IMR-90 (cell line): Measurements from ENCODE around the gene ISX. TPM values are rescaled to one million over a fixed set of nuclear protein-coding genes. Genes with fewer than 3 reads are reported as not detected.

ENCODE experiments used
- ATAC-seq: fragments of 200-7000 bp; cut with Tn5 transposase; 2 replicates; pipeline ENCODE4 v1.9.1; 2020; ENCODE audit warnings: low read depth, mild to moderate bottlenecking, moderate library complexity
- BruUV-seq: library from RNA; stranded (reverse); fragments of 400-500 nt; replicated peaks from 2 replicates; lab custom pipeline; 2021; lab: Mats Ljungman, UMichigan
- CTCF ChIA-PET: fragments of 300-600 bp; formaldehyde crosslinking; extraction: SDS; loops from one replicate; lab custom pipeline; 2021; ENCODE audit warnings: antibody characterized with exemption; lab: Yijun Ruan, JAX
- POLR2A ChIA-PET: fragments of 300-600 bp; sonication (Branson Sonifier 250); formaldehyde crosslinking; loops from one replicate; lab custom pipeline; 2022; ENCODE audit warnings: antibody characterized with exemption; ENCODE audit not compliant: unreplicated experiment; lab: Charles Lee
- DNase-seq: peaks from one replicate; pipeline ENCODE4 v3.0.0; 2013
- H2AFZ ChIP-seq: replicated peaks from 2 replicates; pipeline ENCODE3; 2013; ENCODE audit warnings: low read length, mild to moderate bottlenecking; ENCODE audit not compliant: poor library complexity
- H2AK5ac ChIP-seq: 2 replicates; pipeline ENCODE4 v1.6.1; 2013; ENCODE audit warnings: low read depth, low read length, inconsistent platforms
- H2AK9ac ChIP-seq: replicated peaks from 2 replicates; pipeline ENCODE3; 2013; ENCODE audit warnings: mild to moderate bottlenecking, low read depth, low read length, moderate library complexity; ENCODE audit not compliant: poor library complexity
- H2BK120ac ChIP-seq: 2 replicates; pipeline ENCODE4 v1.6.1; 2013; ENCODE audit warnings: low read depth, low read length, inconsistent platforms
- H2BK15ac ChIP-seq: 3 replicates; pipeline ENCODE4 v1.6.1; 2013; ENCODE audit warnings: low read depth, low read length, inconsistent platforms
- H2BK20ac ChIP-seq: 2 replicates; pipeline ENCODE4 v1.6.1; 2013; ENCODE audit warnings: low read depth, mild to moderate bottlenecking, inconsistent platforms, low read length, moderate library complexity
- H2BK5ac ChIP-seq: 2 replicates; pipeline ENCODE4 v1.6.1; 2013; ENCODE audit warnings: mild to moderate bottlenecking, low read depth, low read length, inconsistent platforms; ENCODE audit not compliant: poor library complexity, severe bottlenecking
- H3K14ac ChIP-seq: replicated peaks from 2 replicates; pipeline ENCODE4 v1.6.1; 2013; ENCODE audit warnings: low read depth, low read length, inconsistent platforms
- H3K18ac ChIP-seq: 2 replicates; pipeline ENCODE4 v1.6.1; 2013; ENCODE audit warnings: low read depth, low read length, control low read depth
- H3K23ac ChIP-seq: 2 replicates; pipeline ENCODE4 v1.6.1; 2013; ENCODE audit warnings: low read depth, low read length, inconsistent platforms
- H3K27ac ChIP-seq: 2 replicates; pipeline ENCODE4 v1.5.1; 2013; ENCODE audit warnings: mild to moderate bottlenecking, control low read depth, low read length; ENCODE audit not compliant: insufficient read depth
- H3K27me3 ChIP-seq: 2 replicates; pipeline ENCODE4 v1.6.1; 2013; ENCODE audit warnings: low read length; ENCODE audit not compliant: control insufficient read depth, insufficient read depth
- H3K36me3 ChIP-seq: 2 replicates; pipeline ENCODE4 v1.6.1; 2013; ENCODE audit warnings: low read length, mixed read lengths; ENCODE audit not compliant: control insufficient read depth, insufficient read depth
- H3K4ac ChIP-seq: 2 replicates; pipeline ENCODE4 v1.6.1; 2013; ENCODE audit warnings: low read depth, low read length, inconsistent platforms
- H3K4me1 ChIP-seq: 2 replicates; pipeline ENCODE4 v1.6.1; 2013; ENCODE audit warnings: low read length, mixed read lengths; ENCODE audit not compliant: control insufficient read depth, insufficient read depth
- H3K4me2 ChIP-seq: 2 replicates; pipeline ENCODE4 v1.6.1; 2013; ENCODE audit warnings: low read depth, mild to moderate bottlenecking, control low read depth, low read length, moderate library complexity
- H3K4me3 ChIP-seq: 2 replicates; pipeline ENCODE4 v1.5.1; 2013; ENCODE audit warnings: low read depth, mild to moderate bottlenecking, control low read depth, low read length, moderate library complexity; ENCODE audit not compliant: insufficient read depth
- H3K56ac ChIP-seq: 2 replicates; pipeline ENCODE4 v1.6.1; 2013; ENCODE audit warnings: low read length, inconsistent platforms; ENCODE audit not compliant: insufficient read depth; ENCODE audit errors: extremely low read depth
- H3K79me1 ChIP-seq, 2 experiments: 2 replicates each; pipeline ENCODE4 v1.6.1; 2013; ENCODE audit warnings: low read length in 2 of 2, inconsistent platforms in 1 of 2, low read depth in 1 of 2
- H3K9ac ChIP-seq: 2 replicates; pipeline ENCODE4 v1.6.1; 2013; ENCODE audit warnings: low read depth, low read length, control low read depth
- H3K9me1 ChIP-seq: 2 replicates; pipeline ENCODE4 v1.6.1; 2013; ENCODE audit warnings: low read length, inconsistent platforms; ENCODE audit not compliant: insufficient read depth
- H3K9me3 ChIP-seq: 2 replicates; pipeline ENCODE4 v1.6.1; 2013; ENCODE audit warnings: low read length; ENCODE audit not compliant: control insufficient read depth, insufficient read depth
- H4K20me1 ChIP-seq: 2 replicates; pipeline ENCODE4 v1.6.1; 2013; ENCODE audit warnings: low read length, inconsistent platforms; ENCODE audit not compliant: insufficient read depth
- H4K5ac ChIP-seq: 2 replicates; pipeline ENCODE4 v1.6.1; 2013; ENCODE audit warnings: mild to moderate bottlenecking, low read depth, low read length, control low read depth
- H4K8ac ChIP-seq, 2 experiments: 2 replicates each; pipeline ENCODE4 v1.6.1; 2013; ENCODE audit warnings: low read depth in 2 of 2, low read length in 2 of 2, control low read depth in 1 of 2, inconsistent platforms in 1 of 2
- H4K91ac ChIP-seq: 2 replicates; pipeline ENCODE4 v1.6.1; 2013; ENCODE audit warnings: low read depth, low read length, inconsistent platforms; ENCODE audit not compliant: insufficient read depth
- BHLHE40 ChIP-seq: fragments of 150-350 bp; IDR thresholded peaks from 2 replicates; pipeline ENCODE4 v1.6.1; 2016; ENCODE audit warnings: mild to moderate bottlenecking, low read depth, low read length
- CHD1 ChIP-seq: IDR thresholded peaks from 2 replicates; pipeline ENCODE4 v1.6.1; 2012; ENCODE audit warnings: low read depth, low read length, improper control_type of control experiment
- CTCF ChIP-seq: conservative IDR thresholded peaks from 2 replicates; pipeline ENCODE4 v1.5.1; 2012; ENCODE audit warnings: mild to moderate bottlenecking, low read depth, low read length, improper control_type of control experiment
- ELK1 ChIP-seq: fragments of 150-350 bp; IDR thresholded peaks from 2 replicates; pipeline ENCODE4 v1.6.1; 2016; ENCODE audit warnings: low read depth, mild to moderate bottlenecking, low read length, moderate library complexity, borderline replicate concordance
- FOS ChIP-seq: fragments of 150-350 bp; IDR thresholded peaks from 2 replicates; pipeline ENCODE4 v1.6.1; 2016; ENCODE audit warnings: low read depth, low read length
- MAFK ChIP-seq: IDR thresholded peaks from 2 replicates; pipeline ENCODE4 v1.6.1; 2012; ENCODE audit warnings: low read depth, low read length, improper control_type of control experiment
- MAZ ChIP-seq: IDR thresholded peaks from 2 replicates; pipeline ENCODE4 v1.6.1; 2012; ENCODE audit warnings: low read depth, mild to moderate bottlenecking, low read length, improper control_type of control experiment, moderate library complexity, borderline replicate concordance
- NFE2L2 ChIP-seq: fragments of 150-350 bp; IDR thresholded peaks from 2 replicates; pipeline ENCODE4 v1.6.1; 2016; ENCODE audit warnings: low read depth, mild to moderate bottlenecking, low read length
- RAD21 ChIP-seq: IDR thresholded peaks from 2 replicates; pipeline ENCODE4 v1.6.1; 2012; ENCODE audit warnings: low read length, improper control_type of control experiment
- RCOR1 ChIP-seq: IDR thresholded peaks from 2 replicates; pipeline ENCODE4 v1.6.1; 2012; ENCODE audit warnings: mild to moderate bottlenecking, low read length, improper control_type of control experiment; ENCODE audit not compliant: insufficient replicate concordance
- WGBS, 2 experiments: methylation state at CpG; one replicate each; pipeline versions ENCODE4 v1.1.5 to v1.1.7; 2013; ENCODE audit warnings: missing lambda C conversion rate in 2 of 2; ENCODE audit not compliant: insufficient read length in 1 of 2; ENCODE audit errors: extremely low coverage in 2 of 2; 5-methylcytosine and 5-hydroxymethylcytosine counted together
- dilution Hi-C: fragments of 300-500 bp; cut with HindIII; formaldehyde crosslinking; loops from one replicate; pipeline ENCODE4 v1.14.3; 2018; ENCODE audit warnings: low sequenced_read_pairs; ENCODE audit not compliant: unreplicated experiment
- in situ Hi-C: fragments of 300-500 bp; cut with MboI; formaldehyde crosslinking; loops from 3 replicates; pipeline ENCODE4 v1.14.3; 2019; ENCODE audit warnings: low sequenced_read_pairs, inconsistent platforms, mixed read lengths
- intact Hi-C: fragments of 100-400 bp; cut with micrococcal nuclease; formaldehyde crosslinking; loops from 2 replicates; pipeline ENCODE4 v1.10.0; 2022
- polyA plus RNA-seq, 3 experiments: library from polyadenylated mRNA; depleted of rRNA; stranded (reverse); fragments of >200 nt; gene quantifications; 2 replicates each; pipeline ENCODE4 v1.2.3, GENCODE V29; 2012; ENCODE audit warnings: low replicate concordance in 1 of 3
- total RNA-seq: library from RNA; depleted of rRNA; stranded (reverse); fragments of >200 nt; gene quantifications from 2 replicates; pipeline ENCODE4 v1.2.3, GENCODE V29; 2012

Gene ISX
- total and polyA plus RNA-seq, 2 of the 4 experiments (the other 2 are of a cell fraction): not detected

GRCh38 chr22:35099883-35100282, 33.9 kb downstream of the ISX start:
- Histone ChIP-seq H3K79me1 (no peaks in the 10 kb centered on the region), H3K9me3 (no peaks in the 10 kb centered on the region; the same call in 1 of the 2 replicates), H3K4me1 (no peaks in the 10 kb centered on the region), H3K18ac (no peak overlapping the region), H3K23ac (no peak overlapping the region), H2AK9ac (no peak overlapping the region), H2BK5ac (no peak overlapping the region), H3K36me3 (no peaks in the 10 kb centered on the region), H2AK5ac (no peak overlapping the region), H3K4me2 (no peak overlapping the region), H4K8ac (no peak overlapping the region), H3K4ac (no peak overlapping the region), H2BK20ac (no peak overlapping the region), H4K20me1 (no peaks in the 10 kb centered on the region), H4K5ac (no peak overlapping the region), H4K91ac (no peak overlapping the region), H3K9me1 (no peaks in the 10 kb centered on the region), H3K4me3 (no peak overlapping the region), H3K14ac (no peak overlapping the region), H2AFZ (no peak overlapping the region), H3K56ac (no peak overlapping the region), H2BK15ac (no peak overlapping the region), H3K27me3 (no peaks in the 10 kb centered on the region), H3K9ac (no peak overlapping the region), H2BK120ac (no peak overlapping the region), H3K27ac (no peak overlapping the region)
- no TSS peak for BruUV-seq
- ChIA-PET POLR2A (no interaction called here), CTCF (no interaction called here)
- no peak for ATAC-seq
- dilution Hi-C loops (no loop called here), in situ Hi-C loops (no loop called here), intact Hi-C loops (no loop called here)
- DNase-seq: no peak
- TF ChIP-seq CTCF (no peak), RAD21 (no peak), CHD1 (no peak), ELK1 (no peak), RCOR1 (no peak), FOS (no peak), NFE2L2 (no peak), MAFK (no peak), BHLHE40 (no peak), MAZ (no peak)
- WGBS, 2 experiments: no CpG with 5 or more reads among the region's 3 CpGs
